ENCODE results near the gene CEP164.
"Not testable (repeated sequence)": the region's sequence is repeated elsewhere in the genome, so short reads cannot be mapped to it uniquely, and the experiment has no call there.

The CEP164 gene

GRCh38 chr11:117394221-117394925, 66.7 kb downstream of the CEP164 start:
- no peak for DNase-seq (ENCODE audit: low read depth in 2 of 2)

GRCh38 chr11:117395476-117395875, 67.8 kb downstream of the CEP164 start:
- no peak for DNase-seq (ENCODE audit: low read depth in 2 of 2)

GRCh38 chr11:117396970-117397369, 69.3 kb downstream of the CEP164 start:
- no peak for DNase-seq (ENCODE audit: low read depth in 2 of 2)

- not testable (repeated sequence) for DNase-seq (ENCODE audit: low read depth in 2 of 2)
Measured at GRCh38 chr11:117398618-117399017, 71.0 kb downstream of the CEP164 start.

GRCh38 chr11:117399100-117399840, 71.6 kb downstream of the CEP164 start:
- not testable (repeated sequence) for DNase-seq (ENCODE audit: low read depth in 2 of 2)

GRCh38 chr11:117405898-117406297, 78.2 kb downstream of the CEP164 start:
- not testable (repeated sequence) for DNase-seq (ENCODE audit: low read depth in 2 of 2)

GRCh38 chr11:117407016-117407415, 79.4 kb downstream of the CEP164 start:
- no peak for DNase-seq (ENCODE audit: low read depth in 2 of 2)

- no peak for DNase-seq (ENCODE audit: low read depth in 2 of 2)
Measured at GRCh38 chr11:117408356-117408755, 80.7 kb downstream of the CEP164 start.

GRCh38 chr11:117409511-117409910, 81.9 kb downstream of the CEP164 start:
- no peak for DNase-seq (ENCODE audit: low read depth in 2 of 2)

- DNase-seq (ENCODE audit: low read depth in 2 of 2), result no peak
Measured at GRCh38 chr11:117410238-117410637, 82.6 kb downstream of the CEP164 start.

GRCh38 chr11:117410861-117411710, 83.4 kb downstream of the CEP164 start:
- DNase-seq (ENCODE audit: low read depth in 2 of 2), result no peak

- no peak for DNase-seq (ENCODE audit: low read depth in 2 of 2)
Measured at GRCh38 chr11:117411736-117412135, 84.1 kb downstream of the CEP164 start.

GRCh38 chr11:117412176-117412575, 84.5 kb downstream of the CEP164 start:
- no peak for DNase-seq (ENCODE audit: low read depth in 2 of 2)

- no peak for DNase-seq (ENCODE audit: low read depth in 2 of 2)
Measured at GRCh38 chr11:117412653-117413275, 85.1 kb downstream of the CEP164 start.

GRCh38 chr11:117413616-117414015, 86.0 kb downstream of the CEP164 start:
- DNase-seq (ENCODE audit: low read depth in 2 of 2), result no peak

- no peak for DNase-seq (ENCODE audit: low read depth in 2 of 2)
Measured at GRCh38 chr11:117414724-117415123, 87.1 kb downstream of the CEP164 start.

- DNase-seq (ENCODE audit: low read depth in 2 of 2), result no peak
Measured at GRCh38 chr11:117415358-117415896, 87.8 kb downstream of the CEP164 start.

GRCh38 chr11:117417342-117417741, 89.7 kb downstream of the CEP164 start:
- no peak for DNase-seq (ENCODE audit: low read depth in 2 of 2)

GRCh38 chr11:117417856-117418255, 90.2 kb downstream of the CEP164 start:
- DNase-seq (ENCODE audit: low read depth in 2 of 2), result no peak

GRCh38 chr11:117418737-117419481, 91.3 kb downstream of the CEP164 start:
- no peak for DNase-seq (ENCODE audit: low read depth in 2 of 2)

Measured in stimulated activated CD4-positive, alpha-beta T cell treated with anti-CD3 and anti-CD28 coated beads, Interleukin-1b, Interleukin-23, amount 100 ng/mL, for 1 hour (primary cell).